HepG2 (cell line): ENCODE data around the gene PRICKLE2. TPM values are rescaled to one million over a fixed set of nuclear protein-coding genes. Genes with fewer than 3 reads are reported as not detected.

ENCODE experiments used
- ATAC-seq: fragments of 200-7000 bp; cut with Tn5 transposase; 3 replicates; pipeline ENCODE4 v1.9.1; 2020; ENCODE audit warnings: mild to moderate bottlenecking, moderate library complexity
- BruUV-seq: library from RNA; stranded (reverse); fragments of 400-500 nt; replicated peaks from 2 replicates; lab custom pipeline; 2021; lab: Mats Ljungman, UMichigan
- CTCF ChIA-PET: fragments of 300-600 bp; formaldehyde crosslinking; extraction: SDS; loops from one replicate; lab custom pipeline; 2021; ENCODE audit warnings: low total read pairs, inconsistent platforms, low intra/inter-chr PET ratio; lab: Yijun Ruan, JAX
- POLR2A ChIA-PET: fragments of 350-600 bp; sonication (Branson Sonifier 250); formaldehyde crosslinking; loops from one replicate; lab custom pipeline; 2020; ENCODE audit warnings: antibody characterized with exemption, inconsistent platforms; lab: Yijun Ruan, JAX
- DNase-seq: peaks from one replicate; pipeline ENCODE4 v3.0.0-alpha.2; 2015; ENCODE audit warnings: low spot score
- FAIRE-seq: peaks from 3 replicates; lab custom pipeline; 2011; peaks lifted over from hg19 to GRCh38; lab: Jason Lieb, UNC
- H2AFZ ChIP-seq: one replicate; pipeline ENCODE4 v1.6.1; 2011; ENCODE audit warnings: low read length, inconsistent platforms
- H3K27ac ChIP-seq: fragments of 300-600 bp; 3 replicates; pipeline ENCODE4 v1.8.0; 2011; ENCODE audit warnings: mixed run types, mild to moderate bottlenecking, mixed read lengths, low read length, inconsistent platforms; ENCODE audit not compliant: insufficient read depth; ENCODE audit errors: extremely low read length
- H3K27me3 ChIP-seq, 2 experiments: fragments of 200-600 bp in 1 of 2; 2 replicates in 1 of 2; 3 replicates in 1 of 2; pipeline versions ENCODE4 v1.6.0 to v1.8.0; 2011; ENCODE audit warnings: low read length in 2 of 2, mild to moderate bottlenecking in 2 of 2, moderate library complexity in 2 of 2, inconsistent platforms in 1 of 2; ENCODE audit not compliant: insufficient read depth in 2 of 2, control insufficient read depth in 1 of 2
- H3K36me3 ChIP-seq, 2 experiments: fragments of 200-600 bp in 1 of 2; replicated peaks in 1 of 2; 2 replicates in 1 of 2; 3 replicates in 1 of 2; pipeline versions ENCODE4 v1.5.1 to v1.8.0; 2011; ENCODE audit warnings: low read length in 2 of 2, inconsistent platforms in 1 of 2; ENCODE audit not compliant: insufficient read depth in 2 of 2, control insufficient read depth in 1 of 2
- H3K4me1 ChIP-seq: 2 replicates; pipeline ENCODE4 v1.5.1; 2012; ENCODE audit warnings: low read length, inconsistent platforms; ENCODE audit not compliant: insufficient read depth
- H3K4me2 ChIP-seq: 2 replicates; pipeline ENCODE4 v1.6.0; 2011; ENCODE audit warnings: low read depth, low read length, inconsistent platforms
- H3K4me3 ChIP-seq, 3 experiments: fragments of 200-600 bp in 1 of 3; sonication (generic), shearing (Covaris generic) in 1 of 3; replicated peaks in 1 of 3; 2 replicates each; pipeline ENCODE4 v1.5.1; 2011 to 2016; ENCODE audit warnings: low read length in 3 of 3, inconsistent platforms in 2 of 3, low read depth in 2 of 3, mild to moderate bottlenecking in 2 of 3, control low read depth in 1 of 3, mixed read lengths in 1 of 3; ENCODE audit not compliant: insufficient read depth in 1 of 3
- H3K79me2 ChIP-seq: one replicate; pipeline ENCODE4 v1.6.1; 2011; ENCODE audit warnings: low read length, inconsistent platforms; ENCODE audit not compliant: insufficient read depth
- H3K9ac ChIP-seq: 2 replicates; pipeline ENCODE4 v1.6.0; 2011; ENCODE audit warnings: mild to moderate bottlenecking, low read depth, low read length, inconsistent platforms; ENCODE audit not compliant: insufficient read depth
- H3K9me3 ChIP-seq: 2 replicates; pipeline ENCODE4 v1.5.1; 2012; ENCODE audit warnings: mild to moderate bottlenecking, low read length
- H4K20me1 ChIP-seq: 2 replicates; pipeline ENCODE4 v1.6.0; 2011; ENCODE audit warnings: inconsistent platforms, mild to moderate bottlenecking, low read length, moderate library complexity; ENCODE audit not compliant: insufficient read depth
- MYPOP ChIP-seq: sonication (generic); formaldehyde crosslinking; IDR thresholded peaks from 2 replicates; pipeline ENCODE4 v1.8.1; 2023; ENCODE audit warnings: mild to moderate bottlenecking, moderate library complexity, missing genetic modification reagents
- RAD51 ChIP-seq: fragments of 450-650 bp; IDR thresholded peaks from 2 replicates; pipeline ENCODE4 v1.6.1; 2016; ENCODE audit warnings: borderline replicate concordance
- RFX3 ChIP-seq: IDR thresholded peaks from 2 replicates; pipeline ENCODE4 v1.6.1; 2016; ENCODE audit warnings: missing biosample characterization, missing genetic modification reagents
- TCF7 ChIP-seq: sonication (generic); IDR thresholded peaks from 2 replicates; pipeline ENCODE4 v1.6.1; 2016; ENCODE audit warnings: antibody characterized with exemption, low read depth
- ZKSCAN5 ChIP-seq: sonication (generic); formaldehyde crosslinking; IDR thresholded peaks from 2 replicates; pipeline ENCODE4 v1.5.1; 2020; ENCODE audit warnings: mild to moderate bottlenecking, missing genetic modification reagents
- ZNF207 ChIP-seq: fragments of 450-650 bp; IDR thresholded peaks from 2 replicates; pipeline ENCODE4 v1.6.1; 2016; ENCODE audit warnings: antibody characterized with exemption, borderline replicate concordance
- ZNF326 ChIP-seq: sonication (generic); formaldehyde crosslinking; IDR thresholded peaks from 2 replicates; pipeline ENCODE4 v1.4.0; 2020; ENCODE audit warnings: missing genetic modification reagents, borderline replicate concordance
- WGBS: methylation state at CpG from one replicate; pipeline ENCODE4 v1.1.6; 2017; ENCODE audit warnings: low lambda C conversion rate; 5-methylcytosine and 5-hydroxymethylcytosine counted together
- in situ Hi-C: cut with HindIII; loops from 2 replicates; pipeline ENCODE4 v1.10.0; 2017; ENCODE audit warnings: low pct_unique_long_range_greater_than_20kb; ENCODE audit not compliant: extremely low pct_ligation_motif_present
- intact Hi-C: fragments of 100-400 bp; cut with micrococcal nuclease; formaldehyde crosslinking; loops from one replicate; pipeline ENCODE4 v1.10.0; 2022; ENCODE audit not compliant: unreplicated experiment
- polyA plus RNA-seq, 8 experiments: library from polyadenylated mRNA; depleted of rRNA in 3 of 8; stranded (reverse) in 7 of 8; unstranded in 1 of 8; fragments of >200 nt; fragmentation: Illumina TruSeq in 4 of 8; extraction: Trizol in 4 of 8; gene quantifications; 2 replicates each; pipeline versions ENCODE4 v1.2.1 to v1.2.3, GENCODE V29; 2011 to 2016; ENCODE audit warnings: low read depth in 4 of 8, missing spikeins in 1 of 8, mixed read lengths in 1 of 8; ENCODE audit not compliant: insufficient read depth in 1 of 8
- total RNA-seq, 5 experiments: library from RNA; depleted of rRNA; stranded (reverse); fragments of >200 nt; fragmentation: Illumina TruSeq; extraction: Trizol; gene quantifications; 2 replicates each; pipeline ENCODE4 v1.2.3, GENCODE V29; 2016; ENCODE audit warnings: low read depth in 1 of 5

PRICKLE2 gene
- total and polyA plus RNA-seq, 2 of the 13 experiments (the other 11 are each of a cell fraction or from before 2014, with no cell fraction given): 0.01 to 0.07 TPM

GRCh38 chr3:64059484-64060175, 165.6 kb downstream of the PRICKLE2 start:
- no peak overlapping the region for H3K4me3 ChIP-seq
- H3K27ac ChIP-seq: no peak overlapping the region
- no peak for ATAC-seq
- no peaks in the 10 kb centered on the region for H3K79me2 ChIP-seq
- H2AFZ ChIP-seq: no peak overlapping the region
- no peaks in the 10 kb centered on the region for H4K20me1 ChIP-seq
- no peak for DNase-seq
- intact Hi-C loops: no loop called here
- H3K36me3 ChIP-seq: no peaks in the 10 kb centered on the region
- WGBS: 0% methylated on average over 3 of the region's 3 CpGs
- CTCF ChIA-PET: no interaction called here
- H3K9ac ChIP-seq: no peak overlapping the region
- POLR2A ChIA-PET: no interaction called here
- H3K9me3 ChIP-seq: no peaks in the 10 kb centered on the region
- in situ Hi-C loops: no loop called here
- H3K4me1 ChIP-seq: no peaks in the 10 kb centered on the region
- BruUV-seq: no TSS peak
- H3K27me3 ChIP-seq: peaks cover 0 to 3% of the 10 kb centered on the region in 2 experiments; a peak in 2 of 5 replicates
- TF ChIP-seq TCF7 (no peak), RAD51 (no peak), ZKSCAN5 (CRISPR knock-in tag) (no peak), ZNF326 (no peak), MYPOP (no peak), ZNF207 (no peak)
- FAIRE-seq: no peak
- no peak overlapping the region for H3K4me2 ChIP-seq

- FAIRE-seq: no peak
- CTCF ChIA-PET: no interaction called here
- Histone ChIP-seq H3K9ac (no peak overlapping the region), H3K9me3 (no peaks in the 10 kb centered on the region), H3K4me3 (no peak overlapping the region), H3K36me3 (no peaks in the 10 kb centered on the region), H3K79me2 (no peaks in the 10 kb centered on the region), H3K27ac (no peak overlapping the region), H2AFZ (no peak overlapping the region), H3K4me2 (no peak overlapping the region), H3K27me3 (peaks cover 0 to 3% of the 10 kb centered on the region in 2 experiments; a peak in 2 of 5 replicates), H4K20me1 (no peaks in the 10 kb centered on the region), H3K4me1 (no peaks in the 10 kb centered on the region)
- no peak for DNase-seq
- in situ Hi-C loops (no loop called here), intact Hi-C loops (no loop called here)
- POLR2A ChIA-PET: no interaction called here
- 19% methylated on average over 4 of the region's 4 CpGs for WGBS
- no peak for TF ChIP-seq RFX3 (CRISPR knock-in tag)
- BruUV-seq: no TSS peak
- ATAC-seq: no peak
Measured at GRCh38 chr3:64058566-64058965, 166.7 kb downstream of the PRICKLE2 start.
